K562 (cell line): ENCODE measurements around the gene NUDT22. TPM values are rescaled to one million over a fixed set of nuclear protein-coding genes. Genes with fewer than 3 reads are reported as not detected.
A peak's percentile ranks its signal among the peaks of the same experiment; 100 is the strongest.

Experiments used
- CBX1 ChIP-seq: sonication (generic); IDR thresholded peaks from 2 replicates; pipeline ENCODE4 v1.6.1; 2016; ENCODE audit warnings: antibody characterized with exemption, low read depth, mild to moderate bottlenecking
- CCAR2 ChIP-seq: fragments of 200-400 bp; formaldehyde crosslinking; IDR thresholded peaks from 2 replicates; pipeline ENCODE4 v1.6.1; 2017; ENCODE audit warnings: mild to moderate bottlenecking, low read depth, low read length
- ETV1 ChIP-seq: fragments of 450-650 bp; conservative IDR thresholded peaks from 2 replicates; pipeline ENCODE4 v1.6.1; 2016; ENCODE audit warnings: missing genetic modification characterization, control low read depth, low read depth, missing compliant biosample characterization
- HDAC8 ChIP-seq: fragments of 450-650 bp; IDR thresholded peaks from 2 replicates; pipeline ENCODE4 v1.6.1; 2016; ENCODE audit warnings: mild to moderate bottlenecking, missing genetic modification characterization, moderate library complexity, missing compliant biosample characterization
- HNRNPL ChIP-seq: fragments of 200-400 bp; formaldehyde crosslinking; IDR thresholded peaks from 2 replicates; pipeline ENCODE4 v1.6.1; 2017; ENCODE audit warnings: low read depth, mild to moderate bottlenecking, low read length
- HOXB6 ChIP-seq: fragments of 250-450 bp; sonication (Bioruptor Pico); IDR thresholded peaks from 2 replicates; pipeline ENCODE4 v1.5.1; 2022; ENCODE audit warnings: mild to moderate bottlenecking, borderline replicate concordance
- JUND ChIP-seq, 2 experiments: IDR thresholded peaks; 2 replicates in 1 of 2; 3 replicates in 1 of 2; pipeline ENCODE4 v1.6.1; 2011; ENCODE audit warnings: borderline replicate concordance in 2 of 2, low read depth in 2 of 2, low read length in 2 of 2, improper control_type of control experiment in 1 of 2, missing biosample characterization in 1 of 2, missing genetic modification characterization in 1 of 2, missing genetic modification reagents in 1 of 2
- PHB ChIP-seq: fragments of 250-450 bp; sonication (Bioruptor Pico); IDR thresholded peaks from 2 replicates; pipeline ENCODE4 v1.5.0; 2021
- POLR2H ChIP-seq: IDR thresholded peaks from 2 replicates; pipeline ENCODE4 v1.6.1; 2016; ENCODE audit warnings: missing genetic modification characterization, low read depth, mild to moderate bottlenecking, control low read depth, missing compliant biosample characterization, moderate library complexity
- RBM17 ChIP-seq: fragments of 200-400 bp; formaldehyde crosslinking; IDR thresholded peaks from 2 replicates; pipeline ENCODE4 v1.6.1; 2017; ENCODE audit warnings: low read depth, mild to moderate bottlenecking, low read length, borderline replicate concordance
- SIX5 ChIP-seq, 2 experiments: IDR thresholded peaks; 2 replicates each; pipeline ENCODE4 v1.6.1; 2011; ENCODE audit warnings: low read length in 2 of 2, borderline replicate concordance in 1 of 2, low read depth in 1 of 2, mild to moderate bottlenecking in 1 of 2, moderate library complexity in 1 of 2; ENCODE audit not compliant: insufficient read depth in 1 of 2
- SMARCA5 ChIP-seq: fragments of 450-650 bp; IDR thresholded peaks from 2 replicates; pipeline ENCODE4 v1.6.1; 2016
- TAF15 ChIP-seq: fragments of 200-400 bp; formaldehyde crosslinking; IDR thresholded peaks from 2 replicates; pipeline ENCODE4 v1.6.1; 2017; ENCODE audit warnings: mild to moderate bottlenecking, low read depth, low read length, moderate library complexity
- ZBTB17 ChIP-seq: fragments of 450-650 bp; formaldehyde crosslinking; IDR thresholded peaks from 2 replicates; pipeline ENCODE4 v1.4.0; 2020; ENCODE audit warnings: mild to moderate bottlenecking
- ZNF41 ChIP-seq: fragments of 250-450 bp; sonication (Bioruptor Pico); conservative IDR thresholded peaks from 2 replicates; pipeline ENCODE4 v1.4.0; 2020; ENCODE audit warnings: mild to moderate bottlenecking
- ZNF586 ChIP-seq: fragments of 450-650 bp; formaldehyde crosslinking; conservative IDR thresholded peaks from 2 replicates; pipeline ENCODE4 v1.4.0; 2020; ENCODE audit warnings: mild to moderate bottlenecking, moderate library complexity
- polyA plus RNA-seq, 8 experiments: library from polyadenylated mRNA; depleted of rRNA in 4 of 8; stranded (reverse) in 5 of 8; unstranded in 3 of 8; fragments of >200 nt; fragmentation: Nextera tagmentation in 2 of 8; fragmentation: Illumina TruSeq in 1 of 8; extraction: Ambion mirVana in 2 of 8; extraction: Trizol in 1 of 8; gene quantifications; 2 replicates each; pipeline versions ENCODE4 v1.2.1 to v1.2.3, GENCODE V29; 2011 to 2014; ENCODE audit warnings: inconsistent platforms in 1 of 8, missing spikeins in 1 of 8
- total RNA-seq, 7 experiments: library from RNA; depleted of rRNA in 6 of 7; stranded (reverse); fragments of >200 nt in 6 of 7; fragmentation: Illumina TruSeq in 2 of 7; extraction: Trizol in 2 of 7; gene quantifications; 2 replicates each; pipeline versions ENCODE4 v1.2.1 to v1.2.3, GENCODE V29; 2011 to 2021; ENCODE audit warnings: low replicate concordance in 1 of 7
- TF ChIP-seq, protein P1 (sequence below): fragments of 450-650 bp; formaldehyde crosslinking; IDR thresholded peaks from 2 replicates; pipeline ENCODE4 v1.4.0; 2022; ENCODE audit warnings: missing genetic modification characterization
- TF ChIP-seq, protein P2 (sequence below), 2 experiments: IDR thresholded peaks; 2 replicates each; pipeline ENCODE4 v1.6.1; 2012; ENCODE audit warnings: improper control_type of control experiment in 2 of 2, low read depth in 2 of 2, low read length in 2 of 2, borderline replicate concordance in 1 of 2
- TF ChIP-seq, protein P3 (sequence below), 3 experiments: IDR thresholded peaks in 2 of 3; conservative IDR thresholded peaks in 1 of 3; 2 replicates each; pipeline ENCODE4 v1.5.1; 2011 to 2012; ENCODE audit warnings: low read length in 3 of 3, mild to moderate bottlenecking in 3 of 3, control low read depth in 2 of 3, improper control_type of control experiment in 1 of 3, inconsistent platforms in 1 of 3, low read depth in 1 of 3, mixed read lengths in 1 of 3, moderate library complexity in 1 of 3; ENCODE audit not compliant: insufficient read depth in 2 of 3
- TF ChIP-seq, protein P4 (sequence below): fragments of 250-450 bp; sonication (Bioruptor Pico); IDR thresholded peaks from 2 replicates; pipeline ENCODE4 v1.8.0; 2021; ENCODE audit warnings: mild to moderate bottlenecking, moderate library complexity

Gene NUDT22
- total and polyA plus RNA-seq, 9 of the 15 experiments (the other 6 are each of a cell fraction or from before 2014, with no cell fraction given) = 6.3 to 92.6 (median 37.4) TPM

DNA sequence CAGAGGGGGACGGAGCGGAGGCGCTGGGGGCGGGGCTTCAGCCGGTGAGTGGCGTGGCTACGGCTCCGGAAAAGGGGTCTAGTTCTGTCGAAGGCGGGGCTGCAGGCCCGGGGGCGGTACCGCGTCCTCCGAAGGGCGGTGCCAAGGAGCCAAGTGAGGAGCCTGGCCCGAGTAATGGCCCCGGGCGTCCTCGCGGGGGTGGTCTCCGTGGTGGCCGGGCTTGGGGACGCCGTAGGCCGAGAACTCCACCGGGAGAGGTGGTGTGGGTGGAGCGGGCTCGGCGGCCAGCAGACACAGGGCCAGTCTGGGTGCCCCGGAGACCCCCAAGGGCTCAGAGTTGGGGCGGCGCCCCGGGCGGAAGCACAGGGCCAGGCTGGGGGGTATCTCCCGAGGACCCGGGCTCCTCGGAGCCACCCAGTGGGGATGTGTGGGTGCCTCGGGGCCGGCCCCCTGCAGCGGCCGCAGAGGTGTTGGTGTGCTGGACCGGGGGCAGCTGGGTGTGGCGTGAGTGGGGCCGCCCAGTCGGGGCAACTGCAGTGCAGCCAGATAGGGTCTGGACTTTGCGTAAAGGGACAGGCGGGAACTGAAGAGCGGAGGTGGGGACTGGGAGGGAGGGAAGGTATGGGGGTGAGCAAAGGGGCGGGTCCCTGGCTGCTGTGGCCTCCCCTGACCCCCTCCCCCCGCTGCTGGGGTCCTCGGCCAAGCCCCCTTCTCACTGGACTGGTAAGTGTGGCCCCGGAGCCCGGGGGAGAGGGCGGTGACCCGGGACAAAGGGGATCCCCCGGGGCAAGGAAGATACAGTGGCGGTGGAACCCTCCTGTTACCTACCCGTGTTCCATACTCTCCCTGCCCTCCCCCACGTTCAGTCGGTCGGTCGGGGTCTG is 15.7 kb downstream of the NUDT22 start (continued):
- TF ChIP-seq, protein P1, sequence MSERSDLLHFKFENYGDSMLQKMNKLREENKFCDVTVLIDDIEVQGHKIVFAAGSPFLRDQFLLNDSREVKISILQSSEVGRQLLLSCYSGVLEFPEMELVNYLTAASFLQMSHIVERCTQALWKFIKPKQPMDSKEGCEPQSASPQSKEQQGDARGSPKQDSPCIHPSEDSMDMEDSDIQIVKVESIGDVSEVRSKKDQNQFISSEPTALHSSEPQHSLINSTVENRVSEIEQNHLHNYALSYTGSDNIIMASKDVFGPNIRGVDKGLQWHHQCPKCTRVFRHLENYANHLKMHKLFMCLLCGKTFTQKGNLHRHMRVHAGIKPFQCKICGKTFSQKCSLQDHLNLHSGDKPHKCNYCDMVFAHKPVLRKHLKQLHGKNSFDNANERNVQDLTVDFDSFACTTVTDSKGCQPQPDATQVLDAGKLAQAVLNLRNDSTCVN = no peak
- TF ChIP-seq, protein P2, sequence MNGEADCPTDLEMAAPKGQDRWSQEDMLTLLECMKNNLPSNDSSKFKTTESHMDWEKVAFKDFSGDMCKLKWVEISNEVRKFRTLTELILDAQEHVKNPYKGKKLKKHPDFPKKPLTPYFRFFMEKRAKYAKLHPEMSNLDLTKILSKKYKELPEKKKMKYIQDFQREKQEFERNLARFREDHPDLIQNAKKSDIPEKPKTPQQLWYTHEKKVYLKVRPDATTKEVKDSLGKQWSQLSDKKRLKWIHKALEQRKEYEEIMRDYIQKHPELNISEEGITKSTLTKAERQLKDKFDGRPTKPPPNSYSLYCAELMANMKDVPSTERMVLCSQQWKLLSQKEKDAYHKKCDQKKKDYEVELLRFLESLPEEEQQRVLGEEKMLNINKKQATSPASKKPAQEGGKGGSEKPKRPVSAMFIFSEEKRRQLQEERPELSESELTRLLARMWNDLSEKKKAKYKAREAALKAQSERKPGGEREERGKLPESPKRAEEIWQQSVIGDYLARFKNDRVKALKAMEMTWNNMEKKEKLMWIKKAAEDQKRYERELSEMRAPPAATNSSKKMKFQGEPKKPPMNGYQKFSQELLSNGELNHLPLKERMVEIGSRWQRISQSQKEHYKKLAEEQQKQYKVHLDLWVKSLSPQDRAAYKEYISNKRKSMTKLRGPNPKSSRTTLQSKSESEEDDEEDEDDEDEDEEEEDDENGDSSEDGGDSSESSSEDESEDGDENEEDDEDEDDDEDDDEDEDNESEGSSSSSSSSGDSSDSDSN (IDR thresholded peaks at IDR 0.05; ENCODE audit: borderline replicate concordance in 1 of 2, low read depth in 2 of 2, low read length in 2 of 2) = no peak
- TF ChIP-seq PHB (CRISPR knock-in tag) = peak; percentile 36; the same call in 1 of the 2 replicates
- TF ChIP-seq HDAC8 = no peak
- TF ChIP-seq, protein P3, sequence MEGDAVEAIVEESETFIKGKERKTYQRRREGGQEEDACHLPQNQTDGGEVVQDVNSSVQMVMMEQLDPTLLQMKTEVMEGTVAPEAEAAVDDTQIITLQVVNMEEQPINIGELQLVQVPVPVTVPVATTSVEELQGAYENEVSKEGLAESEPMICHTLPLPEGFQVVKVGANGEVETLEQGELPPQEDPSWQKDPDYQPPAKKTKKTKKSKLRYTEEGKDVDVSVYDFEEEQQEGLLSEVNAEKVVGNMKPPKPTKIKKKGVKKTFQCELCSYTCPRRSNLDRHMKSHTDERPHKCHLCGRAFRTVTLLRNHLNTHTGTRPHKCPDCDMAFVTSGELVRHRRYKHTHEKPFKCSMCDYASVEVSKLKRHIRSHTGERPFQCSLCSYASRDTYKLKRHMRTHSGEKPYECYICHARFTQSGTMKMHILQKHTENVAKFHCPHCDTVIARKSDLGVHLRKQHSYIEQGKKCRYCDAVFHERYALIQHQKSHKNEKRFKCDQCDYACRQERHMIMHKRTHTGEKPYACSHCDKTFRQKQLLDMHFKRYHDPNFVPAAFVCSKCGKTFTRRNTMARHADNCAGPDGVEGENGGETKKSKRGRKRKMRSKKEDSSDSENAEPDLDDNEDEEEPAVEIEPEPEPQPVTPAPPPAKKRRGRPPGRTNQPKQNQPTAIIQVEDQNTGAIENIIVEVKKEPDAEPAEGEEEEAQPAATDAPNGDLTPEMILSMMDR (IDR thresholded peaks at IDR 0.05 in 2 of 3, conservative IDR thresholded peaks at IDR 0.05 in 1 of 3; ENCODE audit: insufficient read depth in 2 of 3, low read depth in 1 of 3, low read length in 3 of 3) = 0 out of 6 replicates have a peak, but pooled peaks of 2 of the 3 experiments have one; percentile 0 to 10
- no peak for TF ChIP-seq JUND (IDR thresholded peaks at IDR 0.05; ENCODE audit: borderline replicate concordance, low read depth, low read length)
- no peak for TF ChIP-seq JUND (tag; IDR thresholded peaks at IDR 0.05; ENCODE audit: borderline replicate concordance, low read depth, low read length)
- TF ChIP-seq ZBTB17 = no peak
- no peak for TF ChIP-seq SIX5 (IDR thresholded peaks at IDR 0.05; ENCODE audit: borderline replicate concordance in 1 of 2, insufficient read depth in 1 of 2, low read depth in 1 of 2, low read length in 2 of 2)
- TF ChIP-seq CCAR2 = no peak
- peak; percentile 84 for TF ChIP-seq HNRNPL
- no peak; the same call in 1 of the 2 replicates for TF ChIP-seq ETV1 (tag)
- TF ChIP-seq SMARCA5 = no peak
- no peak for TF ChIP-seq ZNF41 (CRISPR knock-in tag)
- no peak for TF ChIP-seq ZNF586 (CRISPR knock-in tag)
- TF ChIP-seq, protein P4, sequence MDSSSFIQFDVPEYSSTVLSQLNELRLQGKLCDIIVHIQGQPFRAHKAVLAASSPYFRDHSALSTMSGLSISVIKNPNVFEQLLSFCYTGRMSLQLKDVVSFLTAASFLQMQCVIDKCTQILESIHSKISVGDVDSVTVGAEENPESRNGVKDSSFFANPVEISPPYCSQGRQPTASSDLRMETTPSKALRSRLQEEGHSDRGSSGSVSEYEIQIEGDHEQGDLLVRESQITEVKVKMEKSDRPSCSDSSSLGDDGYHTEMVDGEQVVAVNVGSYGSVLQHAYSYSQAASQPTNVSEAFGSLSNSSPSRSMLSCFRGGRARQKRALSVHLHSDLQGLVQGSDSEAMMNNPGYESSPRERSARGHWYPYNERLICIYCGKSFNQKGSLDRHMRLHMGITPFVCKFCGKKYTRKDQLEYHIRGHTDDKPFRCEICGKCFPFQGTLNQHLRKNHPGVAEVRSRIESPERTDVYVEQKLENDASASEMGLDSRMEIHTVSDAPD (CRISPR knock-in tag) = no peak
- TF ChIP-seq CBX1 = no peak; the same call in 1 of the 2 replicates
- no peak for TF ChIP-seq RBM17
- TF ChIP-seq HOXB6 = no peak
- no peak for TF ChIP-seq POLR2H (tag)
- no peak for TF ChIP-seq TAF15
